Hepatocyte (in vitro differentiated cells): ENCODE data around the gene MET. TPM values are rescaled to one million over a fixed set of nuclear protein-coding genes. Genes with fewer than 3 reads are reported as not detected.

Source experiments
- DNase-seq: peaks from one replicate; pipeline ENCODE4 v3.0.0-alpha.2; 2016; ENCODE audit warnings: low spot score
- H2AFZ ChIP-seq: fragments of 200-600 bp; sonication (generic); 2 replicates; pipeline ENCODE4 v1.6.0; 2016; ENCODE audit warnings: antibody characterized with exemption, mild to moderate bottlenecking
- H3K27ac ChIP-seq: fragments of 200-600 bp; sonication (generic); 2 replicates; pipeline ENCODE4 v1.5.1; 2016; ENCODE audit warnings: mild to moderate bottlenecking
- H3K27me3 ChIP-seq: fragments of 200-600 bp; sonication (generic); 2 replicates; pipeline ENCODE4 v1.6.1; 2016
- H3K36me3 ChIP-seq: fragments of 200-600 bp; sonication (generic); replicated peaks from 2 replicates; pipeline ENCODE4 v1.5.1; 2016; ENCODE audit warnings: low read depth; ENCODE audit not compliant: insufficient read depth
- H3K4me1 ChIP-seq: fragments of 200-600 bp; sonication (generic); 2 replicates; pipeline ENCODE4 v1.5.1; 2016; ENCODE audit warnings: mild to moderate bottlenecking, moderate library complexity; ENCODE audit not compliant: insufficient read depth
- H3K4me2 ChIP-seq: fragments of 200-600 bp; sonication (generic); 2 replicates; pipeline ENCODE4 v1.6.0; 2016
- H3K4me3 ChIP-seq: fragments of 200-600 bp; sonication (generic); 2 replicates; pipeline ENCODE4 v1.5.1; 2016; ENCODE audit warnings: mild to moderate bottlenecking
- H3K79me2 ChIP-seq: fragments of 200-600 bp; sonication (generic); 2 replicates; pipeline ENCODE4 v1.6.0; 2017; ENCODE audit warnings: mild to moderate bottlenecking
- H3K9me2 ChIP-seq: fragments of 200-600 bp; sonication (generic); replicated peaks from 2 replicates; pipeline ENCODE4 v1.6.0; 2017; ENCODE audit warnings: mild to moderate bottlenecking; ENCODE audit not compliant: insufficient read depth
- H3K9me3 ChIP-seq: fragments of 200-600 bp; sonication (generic); 2 replicates; pipeline ENCODE4 v1.5.1; 2016; ENCODE audit warnings: low read depth, mild to moderate bottlenecking
- H4K20me1 ChIP-seq: fragments of 200-600 bp; sonication (generic); 2 replicates; pipeline ENCODE4 v1.6.0; 2016; ENCODE audit warnings: mild to moderate bottlenecking; ENCODE audit not compliant: insufficient read depth, poor library complexity, severe bottlenecking
- EZH2 ChIP-seq: fragments of 200-600 bp; sonication (generic); IDR thresholded peaks from 2 replicates; pipeline ENCODE4 v1.6.1; 2016; ENCODE audit warnings: antibody characterized with exemption, mild to moderate bottlenecking, borderline replicate concordance
- EZH2phosphoT487 ChIP-seq: fragments of 200-600 bp; sonication (generic); IDR thresholded peaks from one replicate; pipeline ENCODE4 v1.6.1; 2018; ENCODE audit warnings: antibody characterized with exemption, mild to moderate bottlenecking, low read depth, moderate library complexity; ENCODE audit not compliant: unreplicated experiment, severe bottlenecking
- WGBS: methylation state at CpG from one replicate; pipeline ENCODE4 v1.1.6; 2016; ENCODE audit warnings: low lambda C conversion rate; ENCODE audit errors: missing lambda C conversion rate; 5-methylcytosine and 5-hydroxymethylcytosine counted together
- polyA plus RNA-seq: library from polyadenylated mRNA; unstranded; fragments of >200 nt; fragmentation: Nextera tagmentation; extraction: Ambion mirVana; gene quantifications from 2 replicates; pipeline ENCODE4 v1.2.1, GENCODE V29; 2016
- total RNA-seq: library from RNA; depleted of rRNA; stranded (reverse); fragments of >200 nt; gene quantifications from 2 replicates; pipeline ENCODE4 v1.2.3, GENCODE V29; 2014
- TF ChIP-seq, protein P1 (sequence below): fragments of 200-600 bp; sonication (generic); IDR thresholded peaks from 2 replicates; pipeline ENCODE4 v1.5.1; 2016; ENCODE audit warnings: antibody characterized with exemption, mild to moderate bottlenecking; ENCODE audit not compliant: poor library complexity

The MET gene
- total and polyA plus RNA-seq, 2 experiments from 2014 or later = 12.7 to 35.7 TPM

DNA sequence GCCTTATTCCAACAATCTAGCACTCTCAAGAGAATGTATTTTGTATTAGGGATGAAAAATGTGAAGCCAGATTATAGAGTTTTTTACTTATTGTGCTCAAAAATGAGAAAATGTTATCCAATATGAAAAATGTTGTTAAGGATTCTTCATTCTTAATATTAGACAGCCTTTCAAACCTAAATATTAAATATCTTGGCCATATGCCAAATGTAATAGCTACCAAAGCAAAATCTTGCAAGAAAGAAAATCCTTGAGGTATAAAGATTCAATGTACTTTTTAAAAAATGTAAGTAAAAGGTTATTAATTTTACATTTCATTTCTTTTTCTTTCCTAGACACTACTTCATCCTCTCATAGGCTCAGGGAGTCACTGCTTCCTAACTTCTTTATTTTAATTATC lies 33.4 kb downstream of the MET start:
- Histone ChIP-seq H3K9me3 (no peaks in the 10 kb centered on the region), H3K4me2 (no peak overlapping the region), H3K9me2 (no peaks in the 10 kb centered on the region), H3K36me3 (no peaks in the 10 kb centered on the region), H3K4me1 (no peaks in the 10 kb centered on the region), H2AFZ (no peak overlapping the region), H3K79me2 (peaks cover 6% of the 10 kb centered on the region), H4K20me1 (no peaks in the 10 kb centered on the region), H3K27me3 (no peaks in the 10 kb centered on the region), H3K4me3 (no peak overlapping the region), H3K27ac (no peak overlapping the region)
- no peak for TF ChIP-seq EZH2
- DNase-seq = no peak

DNA sequence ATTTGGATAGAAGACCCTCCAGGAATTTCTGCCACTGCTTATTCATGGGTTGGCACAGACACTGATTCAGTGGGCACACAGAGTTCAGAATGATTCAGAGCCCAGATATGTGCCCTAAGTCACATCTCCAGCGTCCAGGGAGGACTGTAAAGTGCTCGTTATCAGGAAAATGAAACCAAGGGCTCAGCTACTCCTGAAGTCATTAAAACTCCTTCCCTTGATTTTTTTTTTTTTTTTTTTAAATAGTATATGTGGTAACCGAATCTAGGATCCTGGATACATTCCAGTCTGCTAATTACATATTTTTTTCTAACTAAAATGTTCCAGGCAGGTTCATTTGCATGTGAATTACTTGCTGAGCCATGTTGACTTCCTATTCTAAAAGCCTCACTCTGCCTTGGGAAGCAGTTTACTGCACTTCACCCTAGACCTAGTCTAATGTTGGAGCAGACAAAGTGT lies 34.7 kb downstream of the MET start:
- H3K4me3 ChIP-seq = no peak overlapping the region
- H2AFZ ChIP-seq = no peak overlapping the region
- H3K27me3 ChIP-seq = no peaks in the 10 kb centered on the region
- peak overlapping the region; percentile 13 for H3K27ac ChIP-seq
- no peaks in the 10 kb centered on the region for H3K36me3 ChIP-seq
- DNase-seq = no peak
- H3K9me2 ChIP-seq = no peaks in the 10 kb centered on the region
- no peaks in the 10 kb centered on the region for H3K4me1 ChIP-seq
- TF ChIP-seq EZH2phosphoT487 = no peak
- TF ChIP-seq, protein P1, sequence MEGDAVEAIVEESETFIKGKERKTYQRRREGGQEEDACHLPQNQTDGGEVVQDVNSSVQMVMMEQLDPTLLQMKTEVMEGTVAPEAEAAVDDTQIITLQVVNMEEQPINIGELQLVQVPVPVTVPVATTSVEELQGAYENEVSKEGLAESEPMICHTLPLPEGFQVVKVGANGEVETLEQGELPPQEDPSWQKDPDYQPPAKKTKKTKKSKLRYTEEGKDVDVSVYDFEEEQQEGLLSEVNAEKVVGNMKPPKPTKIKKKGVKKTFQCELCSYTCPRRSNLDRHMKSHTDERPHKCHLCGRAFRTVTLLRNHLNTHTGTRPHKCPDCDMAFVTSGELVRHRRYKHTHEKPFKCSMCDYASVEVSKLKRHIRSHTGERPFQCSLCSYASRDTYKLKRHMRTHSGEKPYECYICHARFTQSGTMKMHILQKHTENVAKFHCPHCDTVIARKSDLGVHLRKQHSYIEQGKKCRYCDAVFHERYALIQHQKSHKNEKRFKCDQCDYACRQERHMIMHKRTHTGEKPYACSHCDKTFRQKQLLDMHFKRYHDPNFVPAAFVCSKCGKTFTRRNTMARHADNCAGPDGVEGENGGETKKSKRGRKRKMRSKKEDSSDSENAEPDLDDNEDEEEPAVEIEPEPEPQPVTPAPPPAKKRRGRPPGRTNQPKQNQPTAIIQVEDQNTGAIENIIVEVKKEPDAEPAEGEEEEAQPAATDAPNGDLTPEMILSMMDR = no peak
- no peak for TF ChIP-seq EZH2
- H3K4me2 ChIP-seq = peak overlapping the region; percentile 51
- no peaks in the 10 kb centered on the region for H4K20me1 ChIP-seq
- H3K79me2 ChIP-seq = peaks cover 6% of the 10 kb centered on the region
- no peaks in the 10 kb centered on the region for H3K9me3 ChIP-seq
- WGBS = 60% methylated on average over 3 of the region's 3 CpGs

DNA sequence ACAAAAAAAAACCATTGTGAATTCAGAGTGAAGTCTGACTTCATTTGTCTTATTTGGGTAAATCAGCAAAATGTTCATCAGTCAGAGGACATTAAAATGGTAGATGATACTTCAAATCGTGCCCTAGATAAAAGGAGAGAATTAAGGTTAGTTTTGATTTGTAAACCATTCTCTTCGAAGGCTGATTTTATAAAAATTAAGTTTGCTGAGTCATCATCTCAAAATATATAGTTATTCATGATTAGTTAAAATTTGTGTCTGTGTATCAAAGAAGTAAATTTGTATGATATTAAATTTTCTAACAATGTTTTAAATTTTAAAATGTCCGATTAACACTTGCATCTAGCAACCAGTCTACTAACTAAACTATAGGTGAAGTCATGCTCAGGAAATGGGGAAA lies 35.3 kb downstream of the MET start:
- H3K4me3 ChIP-seq = no peak overlapping the region
- no peaks in the 10 kb centered on the region for H3K36me3 ChIP-seq
- H3K27ac ChIP-seq = no peak overlapping the region
- no peak for DNase-seq
- H3K9me3 ChIP-seq = no peaks in the 10 kb centered on the region
- peaks cover 6% of the 10 kb centered on the region for H3K79me2 ChIP-seq
- no peak overlapping the region for H2AFZ ChIP-seq
- 88% methylated on average over 3 of the region's 3 CpGs for WGBS
- H4K20me1 ChIP-seq = no peaks in the 10 kb centered on the region
- H3K27me3 ChIP-seq = no peaks in the 10 kb centered on the region
- H3K4me1 ChIP-seq = no peaks in the 10 kb centered on the region
- H3K4me2 ChIP-seq = no peak overlapping the region
- no peaks in the 10 kb centered on the region for H3K9me2 ChIP-seq
- TF ChIP-seq, protein P1 = no peak
- TF ChIP-seq EZH2 (no peak), EZH2phosphoT487 (no peak)

DNA sequence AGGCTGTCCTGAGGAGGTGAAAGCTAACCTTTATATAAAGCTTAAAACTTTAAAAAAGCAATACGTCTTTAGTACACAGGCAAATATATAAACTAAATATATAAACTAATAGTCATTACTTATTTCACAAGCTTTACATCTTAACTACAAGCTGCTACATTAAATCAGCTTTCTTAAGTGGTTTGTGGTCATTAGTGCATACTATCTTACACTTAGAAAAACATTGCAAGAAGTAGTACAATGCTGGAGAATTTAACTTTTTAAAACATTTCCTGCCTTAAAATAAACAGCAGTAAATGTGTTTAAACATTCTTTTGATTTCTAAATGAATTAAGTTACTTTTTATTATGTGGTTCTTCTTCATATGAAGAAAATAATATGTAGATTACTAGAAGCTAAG lies 36.3 kb downstream of the MET start:
- Histone ChIP-seq H3K9me3 (no peaks in the 10 kb centered on the region), H2AFZ (no peak overlapping the region), H3K36me3 (no peaks in the 10 kb centered on the region), H3K79me2 (peaks cover 10% of the 10 kb centered on the region), H3K4me3 (no peak overlapping the region), H3K27ac (no peak overlapping the region), H4K20me1 (no peaks in the 10 kb centered on the region), H3K27me3 (no peaks in the 10 kb centered on the region), H3K4me2 (no peak overlapping the region), H3K9me2 (no peaks in the 10 kb centered on the region), H3K4me1 (no peaks in the 10 kb centered on the region)
- no peak for TF ChIP-seq EZH2phosphoT487
- TF ChIP-seq, protein P1 = no peak
- TF ChIP-seq EZH2 = no peak
- no peak for DNase-seq
- WGBS = 78% methylated on average over 1 of the region's 1 CpG
